ENCODE data around the gene RBM3.

RBM3 gene

GRCh38 chrX:48617542-48618340 is 43.5 kb downstream of the RBM3 start:
- peak; percentile 66 to 78 for DNase-seq
- TF ChIP-seq POLR2A (IDR thresholded peaks at IDR 0.05; ENCODE audit: low read length) = no peak
- TF ChIP-seq GATA1 (IDR thresholded peaks at IDR 0.05; ENCODE audit: low read depth, low read length) = no peak

- no peak for TF ChIP-seq GATA1 (IDR thresholded peaks at IDR 0.05; ENCODE audit: low read depth, low read length)
- no peak for TF ChIP-seq POLR2A (IDR thresholded peaks at IDR 0.05; ENCODE audit: low read length)
- DNase-seq = no peak
Observed at GRCh38 chrX:48626401-48627298, 52.4 kb downstream of the RBM3 start.

Measured in erythroblast (primary cell).